Activated CD4-positive, CD25-positive, alpha-beta regulatory T cell treated with anti-CD3 and anti-CD28 coated beads, Interleukin-2, amount 50 U/mL, for 72 hours (primary cell): ENCODE data around the gene EARS2.
"Not testable (repeated sequence)": the region's sequence is repeated elsewhere in the genome, so short reads cannot be mapped to it uniquely, and the experiment has no call there.

Source experiments
- DNase-seq: peaks from one replicate; pipeline ENCODE4 v3.0.0; 2021

EARS2 gene

DNA sequence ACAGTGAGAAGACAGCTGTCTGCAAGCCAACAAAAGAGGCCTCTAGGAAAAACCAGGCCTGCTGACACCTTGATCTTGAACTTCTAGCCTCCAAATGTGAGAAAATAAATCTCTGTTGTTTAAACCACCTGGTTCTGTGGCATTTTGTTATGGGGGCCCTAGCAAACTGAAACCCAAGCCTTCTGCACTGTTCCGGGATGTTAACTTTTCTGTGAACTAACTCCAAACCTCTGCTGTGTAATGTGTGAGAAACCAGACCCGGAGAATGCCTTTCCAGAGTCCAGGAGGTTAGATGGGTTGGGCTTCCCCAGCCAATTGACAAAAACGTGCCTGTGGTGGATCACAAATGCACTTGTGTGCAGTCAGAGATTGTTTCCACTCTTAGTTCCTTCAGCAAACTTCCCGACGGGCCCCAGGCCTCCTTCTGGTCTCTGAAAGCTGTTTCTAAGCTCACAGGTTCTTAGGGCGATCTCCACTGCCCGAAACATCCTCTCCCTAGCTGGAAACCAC is 33.2 kb downstream of the EARS2 start:
- DNase-seq, result no peak

DNA sequence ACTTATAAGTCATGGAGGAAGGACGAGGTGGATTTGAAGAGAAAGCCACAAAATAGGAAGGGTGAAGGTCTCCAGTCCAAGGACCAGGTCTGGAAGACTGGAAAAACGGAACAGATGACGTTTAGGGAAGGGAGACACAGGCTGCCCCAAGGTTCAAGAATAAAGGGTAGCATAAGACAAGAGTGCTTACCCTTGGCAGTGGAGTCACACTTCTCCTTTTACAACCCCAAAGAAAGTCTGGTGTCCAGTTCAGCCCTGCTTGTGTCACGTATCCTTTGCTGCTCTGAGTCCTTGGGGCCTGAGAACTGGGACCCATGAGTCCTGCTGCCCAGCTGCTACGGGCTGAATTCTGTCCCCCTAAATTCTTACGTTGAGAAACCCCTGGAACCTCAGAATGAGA is 33.8 kb downstream of the EARS2 start:
- DNase-seq, result no peak

DNA sequence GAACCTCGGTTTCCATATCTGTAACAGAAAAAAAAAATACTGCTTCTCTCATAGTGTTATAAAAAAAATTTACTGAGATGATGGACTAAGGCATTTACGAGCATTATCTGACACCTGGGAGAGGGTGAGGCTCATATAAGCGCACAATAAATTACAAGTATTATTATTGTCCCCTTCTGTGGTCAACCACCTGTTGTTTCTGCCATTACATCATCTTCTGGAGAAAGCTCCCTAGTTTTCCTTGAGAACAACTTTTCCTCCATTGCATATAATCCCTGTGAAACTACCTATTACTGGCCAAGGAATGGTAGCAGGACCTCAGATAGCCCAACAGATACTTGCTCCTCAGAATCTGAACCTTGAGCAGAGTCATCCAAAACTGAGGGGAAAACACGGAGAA is 35.2 kb downstream of the EARS2 start:
- no peak for DNase-seq

DNA sequence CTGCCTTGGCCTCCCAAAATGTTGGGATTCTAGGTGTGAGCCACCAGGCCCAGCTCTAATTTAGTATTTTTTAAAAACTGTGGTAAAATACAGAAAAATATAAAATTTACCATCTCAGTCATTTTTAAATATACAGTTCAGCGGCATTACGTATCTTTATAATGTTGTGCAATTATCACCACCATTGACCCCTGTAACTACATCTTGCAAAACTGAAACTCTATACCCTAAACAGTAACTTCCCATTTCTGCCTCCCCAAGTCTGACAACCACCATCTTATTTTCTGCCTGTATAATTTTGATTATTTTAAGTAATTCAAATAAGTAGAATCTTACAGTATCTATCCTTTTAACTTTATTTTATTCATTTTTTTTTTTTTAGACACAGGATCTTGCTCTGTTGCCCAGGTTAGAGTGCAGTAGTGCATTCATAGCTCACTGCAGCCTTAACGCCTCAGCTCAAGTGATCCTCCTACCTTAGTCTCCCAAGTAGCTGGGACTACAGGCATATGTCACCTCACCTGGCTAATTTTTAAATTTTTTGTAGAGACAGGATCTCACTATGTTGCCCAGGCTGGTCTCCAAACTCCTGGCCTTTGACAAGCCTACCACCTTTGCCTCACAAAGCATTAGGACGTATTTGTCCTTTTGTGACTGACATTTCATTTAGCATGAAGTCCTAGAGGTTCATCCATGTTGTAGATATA is 36.0 kb downstream of the EARS2 start:
- DNase-seq, result no peak

DNA sequence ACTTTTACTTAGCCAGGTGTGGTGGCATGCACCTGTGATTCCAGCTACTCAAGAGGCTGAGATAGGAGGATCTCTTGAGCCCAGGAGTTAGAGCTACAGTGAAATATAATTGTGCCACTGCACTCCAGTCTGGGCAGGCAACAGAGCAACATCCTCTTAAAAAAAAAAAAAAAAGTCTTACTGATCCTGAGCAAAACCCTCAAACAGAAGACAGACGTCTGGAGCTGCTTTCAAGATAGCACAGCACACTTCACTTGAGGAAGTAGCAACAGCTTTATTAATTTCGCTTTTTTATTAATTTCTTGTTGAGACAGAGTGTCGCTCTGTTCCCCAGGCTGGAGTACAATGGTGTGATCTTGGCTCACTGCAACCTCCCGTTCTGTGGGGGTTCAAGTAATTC is 36.6 kb downstream of the EARS2 start:
- no peak for DNase-seq

DNA sequence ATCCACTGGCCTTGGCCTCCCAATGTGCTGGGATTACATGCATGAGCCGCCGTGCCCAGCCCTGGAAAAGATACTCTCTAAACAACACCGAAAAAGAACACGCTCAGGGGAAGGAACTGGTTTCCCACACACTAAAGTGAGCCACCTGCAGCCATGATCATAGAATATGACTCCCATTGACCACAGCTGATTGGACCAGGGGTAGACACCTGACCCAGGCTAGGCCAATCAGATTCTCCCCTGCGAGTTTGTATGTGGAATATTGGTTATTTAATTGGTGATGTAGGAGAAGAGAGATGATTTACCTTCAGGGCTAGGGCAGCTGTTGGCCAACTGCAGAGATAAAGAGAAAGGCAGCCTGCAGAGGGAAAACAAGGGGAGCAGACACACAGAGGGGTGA is 37.9 kb downstream of the EARS2 start:
- no peak for DNase-seq

DNA sequence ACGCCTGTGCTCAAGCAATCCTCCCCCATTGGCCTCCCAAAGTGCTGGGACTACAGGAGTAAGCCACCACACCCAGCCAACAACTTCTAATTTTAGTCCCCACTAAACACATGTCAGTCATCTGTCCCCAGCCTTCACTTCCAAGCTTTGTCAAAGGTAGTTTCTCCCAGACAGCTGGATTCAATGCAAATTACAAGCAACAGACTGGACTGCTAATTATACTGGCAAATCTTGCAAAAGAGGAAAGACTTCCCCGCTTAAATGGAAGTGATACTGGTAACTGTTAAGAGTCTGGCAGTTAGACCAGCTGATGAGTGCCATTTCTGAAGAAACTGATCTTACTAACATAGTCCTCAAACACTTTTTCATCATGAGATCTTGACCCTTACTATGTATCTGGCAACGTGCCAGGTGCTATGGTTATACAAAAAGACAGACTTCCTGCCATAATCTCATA is 38.7 kb downstream of the EARS2 start:
- no peak for DNase-seq

DNA sequence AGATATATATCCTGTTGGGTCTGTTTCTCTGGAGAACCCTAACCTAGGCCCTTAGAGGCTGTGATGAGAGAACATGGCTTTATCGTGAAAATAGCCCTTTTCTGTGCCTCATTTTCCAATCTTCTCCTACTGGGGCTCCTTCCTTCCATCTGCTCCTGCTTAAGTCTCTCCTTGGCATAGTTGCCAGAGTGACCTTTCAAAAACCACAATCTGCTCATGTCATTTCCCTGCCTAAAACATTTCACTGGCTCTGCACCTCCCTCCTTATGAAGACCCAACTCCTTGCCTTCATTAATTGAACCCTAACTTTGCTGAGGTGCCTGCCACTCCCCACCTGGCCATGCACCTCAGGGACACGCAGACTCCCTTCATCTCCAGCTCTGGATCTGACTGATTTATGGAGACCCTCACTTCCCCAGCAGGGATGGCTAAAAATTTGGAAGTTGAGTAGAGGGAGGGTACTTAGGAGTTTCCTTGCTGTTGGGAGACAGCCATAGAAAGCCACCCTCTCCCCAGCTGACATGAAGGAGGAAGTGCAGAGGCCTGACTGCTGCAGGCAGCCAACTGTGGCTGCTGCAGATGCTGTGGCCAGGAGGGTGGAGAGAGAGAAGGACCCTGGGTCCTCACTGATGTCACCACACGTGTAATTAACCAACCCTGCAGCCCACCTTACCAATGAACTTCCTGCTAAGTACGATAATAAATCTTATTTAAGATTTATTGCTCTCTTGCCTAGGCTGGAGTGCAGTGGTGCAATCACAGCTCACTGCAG is 40.6 kb downstream of the EARS2 start:
- DNase-seq, result no peak

DNA sequence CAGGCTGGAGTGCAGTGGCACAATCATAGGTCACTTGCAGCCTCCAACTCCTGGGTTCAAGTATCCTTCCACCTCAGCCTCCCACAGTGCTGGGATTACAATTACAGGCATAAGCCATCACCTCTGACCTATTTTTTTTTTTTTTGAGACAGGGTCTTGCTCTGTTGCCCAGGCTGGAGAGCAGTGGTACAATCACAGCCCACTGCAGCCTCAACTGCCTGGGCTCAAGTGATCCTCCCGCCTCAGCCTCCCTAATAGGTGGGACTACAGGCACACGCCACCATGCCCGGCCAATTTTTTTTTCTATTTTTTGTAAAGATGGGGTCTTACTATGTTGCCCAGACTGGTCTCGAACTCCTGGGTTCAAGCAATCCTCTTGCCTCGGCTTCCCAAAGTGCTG is 41.3 kb downstream of the EARS2 start:
- no peak for DNase-seq

DNA sequence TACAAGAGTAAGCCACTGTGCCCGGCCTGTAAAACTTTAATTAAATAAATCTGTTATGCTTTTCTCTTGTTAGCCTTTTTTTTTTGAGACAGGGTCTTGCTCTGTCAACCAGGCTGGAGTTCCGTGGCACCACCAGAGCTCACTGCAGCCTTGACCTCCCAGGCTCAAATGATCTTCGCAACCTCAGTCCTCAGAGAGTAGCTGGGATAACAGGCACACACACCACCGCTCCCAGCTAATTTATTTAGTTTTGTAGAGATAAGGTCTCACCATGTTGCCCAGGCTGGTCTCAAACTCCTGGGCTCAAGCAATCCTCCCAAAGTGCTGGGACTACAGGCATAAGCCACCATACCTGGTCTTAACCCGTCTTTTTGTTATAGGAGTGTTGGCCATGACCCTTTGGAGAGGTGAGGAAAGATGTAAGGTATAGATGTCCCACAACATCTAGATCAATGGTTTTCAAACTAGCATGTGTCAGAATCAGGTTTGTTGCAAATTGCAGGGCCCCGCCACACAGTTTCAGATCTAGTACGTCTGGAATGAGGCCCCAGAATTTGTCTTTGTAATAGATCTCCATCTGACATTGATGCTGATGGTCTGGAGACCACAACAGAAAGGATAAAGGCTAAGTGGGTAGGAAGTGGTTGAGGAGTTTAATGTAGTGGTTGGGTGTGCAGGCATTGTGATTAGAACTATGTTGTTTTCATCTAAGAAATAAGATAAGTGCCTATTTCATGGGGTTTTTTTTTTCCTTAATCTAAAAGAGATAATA is 42.6 kb downstream of the EARS2 start:
- DNase-seq, result no peak

DNA sequence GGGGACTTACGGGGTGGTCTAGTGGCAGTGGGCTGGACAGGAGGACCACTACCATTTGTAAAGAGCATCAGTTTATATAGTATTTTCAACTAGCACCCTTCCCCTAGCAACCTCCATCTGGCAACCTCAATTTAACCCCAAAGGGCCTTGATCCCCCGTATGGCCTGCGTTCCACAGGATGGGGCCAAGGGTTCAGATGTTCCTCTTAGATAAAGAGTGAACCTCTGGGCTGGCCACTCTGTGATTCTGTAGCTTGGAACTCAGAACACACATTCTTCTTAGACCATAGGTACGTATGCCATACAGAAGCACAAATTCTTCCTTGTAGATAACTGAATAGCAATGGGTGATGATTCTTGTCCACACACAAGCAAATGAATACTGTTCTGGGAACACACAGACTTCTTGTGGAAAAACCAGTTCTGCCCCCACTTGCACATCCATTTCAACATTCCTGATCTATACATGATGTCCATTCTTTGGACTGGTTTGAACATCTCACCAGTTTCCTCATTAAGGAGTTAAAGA is 44.9 kb downstream of the EARS2 start:
- DNase-seq, result no peak

DNA sequence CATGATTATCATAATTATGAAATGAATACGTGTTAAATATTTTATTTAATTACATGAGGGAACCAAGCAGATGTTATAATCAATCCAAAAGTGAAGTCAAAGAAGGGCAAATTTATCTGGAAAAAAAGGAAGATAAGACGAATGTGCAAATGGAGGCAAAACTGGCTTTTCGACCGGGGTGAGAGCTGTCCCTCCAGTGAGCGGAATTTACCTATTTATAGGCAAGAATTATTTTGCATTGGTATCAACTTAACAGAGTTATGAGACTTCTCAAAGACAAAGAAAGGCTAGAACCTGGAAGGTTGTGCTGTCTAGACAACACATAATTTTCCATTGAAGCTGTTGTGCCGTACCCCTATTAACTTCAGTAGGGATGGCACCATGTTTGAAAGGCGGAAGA is 45.4 kb downstream of the EARS2 start:
- DNase-seq, result no peak

DNA sequence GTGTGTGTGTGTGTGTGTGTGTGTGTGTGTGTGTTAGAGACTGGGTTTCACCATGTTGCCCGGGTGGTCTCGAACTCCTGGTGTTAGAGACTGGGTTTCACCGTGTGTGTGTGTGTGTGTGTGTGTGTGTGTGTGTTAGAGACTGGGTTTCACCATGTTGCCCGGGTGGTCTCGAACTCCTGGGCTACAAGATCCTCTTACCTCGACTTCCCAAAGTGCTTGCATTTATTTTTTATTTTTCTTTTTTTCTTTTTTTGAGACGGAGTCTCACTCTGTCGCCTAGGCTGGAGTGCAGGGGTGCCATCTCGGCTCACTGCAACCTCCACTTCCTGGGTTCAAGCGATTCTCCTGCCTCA is 46.3 kb downstream of the EARS2 start:
- DNase-seq, result not testable (repeated sequence)

DNA sequence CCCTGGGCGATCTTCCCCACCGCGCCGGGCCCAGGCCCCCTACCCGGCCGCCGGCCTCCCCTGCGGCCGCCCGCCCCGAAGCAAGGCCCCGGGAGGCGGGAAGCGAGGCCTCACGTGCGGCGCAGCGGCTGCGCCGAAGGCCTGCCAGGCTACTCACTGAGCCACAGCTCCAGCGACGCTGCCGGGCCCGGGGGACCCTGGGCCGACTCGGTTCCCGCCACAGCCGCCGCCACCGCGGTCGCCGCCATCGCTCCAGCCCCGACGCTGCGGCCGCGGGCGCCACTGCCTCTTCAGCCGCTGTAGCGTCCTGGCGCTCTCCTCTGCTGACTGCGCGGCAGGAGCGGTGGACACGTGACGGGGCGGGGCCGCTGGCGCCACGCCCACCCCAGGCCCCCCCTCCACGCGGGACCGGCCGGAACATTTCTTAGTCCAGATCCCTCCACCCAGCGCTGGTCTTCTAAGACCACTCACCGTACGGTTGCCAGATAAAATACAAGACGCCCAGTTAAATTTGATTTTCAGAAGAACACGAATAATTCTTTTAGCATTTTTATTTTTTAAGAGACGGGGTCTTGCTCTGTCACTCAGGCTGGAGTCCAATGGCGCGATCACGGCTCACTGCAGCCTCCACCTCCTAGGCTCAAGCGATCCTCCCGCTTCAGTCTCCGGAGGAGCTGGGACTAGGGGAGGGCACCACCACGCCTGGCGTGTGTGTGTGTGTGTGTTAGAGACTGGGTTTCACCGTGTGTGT is 46.8 kb downstream of the EARS2 start, which contains the start of gene GGA2:
TSS of gene GGA2 (minus strand) at position 331 of the 751 bp plus-strand sequence. CDS start at position 248, 83 bp downstream.
- peak; percentile 84 for DNase-seq

DNA sequence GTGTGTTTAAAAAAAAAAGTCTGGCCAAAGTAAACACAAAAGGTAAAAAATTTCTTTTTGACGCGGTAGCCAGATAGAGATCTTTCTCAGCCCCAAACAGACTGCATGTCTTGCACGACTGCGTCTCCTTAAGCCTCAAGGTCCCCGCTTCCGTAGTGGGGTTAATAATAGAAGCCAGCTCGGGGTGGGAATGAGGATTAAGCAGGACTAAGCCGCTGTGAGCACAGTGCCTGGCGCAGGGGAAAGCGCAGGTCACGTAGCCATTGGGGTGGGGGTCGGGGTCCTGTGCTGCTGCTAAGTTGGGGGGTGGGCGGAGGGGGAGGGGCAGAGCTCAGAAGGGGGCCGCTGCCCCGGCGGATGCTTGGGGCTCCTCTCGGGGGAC is 47.4 kb downstream of the EARS2 start:
- no peak for DNase-seq

DNA sequence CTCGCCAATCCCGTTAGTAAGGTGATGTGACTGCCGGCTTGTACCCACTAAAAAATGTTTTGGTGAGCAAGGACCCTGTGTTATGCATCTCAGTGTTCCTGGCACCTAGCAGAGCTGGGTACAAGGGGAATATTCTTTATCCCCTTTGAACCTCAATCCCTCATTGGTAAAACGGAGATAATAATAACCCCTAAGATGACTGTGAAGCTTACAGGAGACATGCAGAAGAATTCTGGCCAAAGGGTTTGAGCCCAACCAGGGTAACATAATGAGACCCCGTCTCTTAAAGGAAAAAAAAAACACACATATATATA is 47.8 kb downstream of the EARS2 start:
- no peak for DNase-seq

DNA sequence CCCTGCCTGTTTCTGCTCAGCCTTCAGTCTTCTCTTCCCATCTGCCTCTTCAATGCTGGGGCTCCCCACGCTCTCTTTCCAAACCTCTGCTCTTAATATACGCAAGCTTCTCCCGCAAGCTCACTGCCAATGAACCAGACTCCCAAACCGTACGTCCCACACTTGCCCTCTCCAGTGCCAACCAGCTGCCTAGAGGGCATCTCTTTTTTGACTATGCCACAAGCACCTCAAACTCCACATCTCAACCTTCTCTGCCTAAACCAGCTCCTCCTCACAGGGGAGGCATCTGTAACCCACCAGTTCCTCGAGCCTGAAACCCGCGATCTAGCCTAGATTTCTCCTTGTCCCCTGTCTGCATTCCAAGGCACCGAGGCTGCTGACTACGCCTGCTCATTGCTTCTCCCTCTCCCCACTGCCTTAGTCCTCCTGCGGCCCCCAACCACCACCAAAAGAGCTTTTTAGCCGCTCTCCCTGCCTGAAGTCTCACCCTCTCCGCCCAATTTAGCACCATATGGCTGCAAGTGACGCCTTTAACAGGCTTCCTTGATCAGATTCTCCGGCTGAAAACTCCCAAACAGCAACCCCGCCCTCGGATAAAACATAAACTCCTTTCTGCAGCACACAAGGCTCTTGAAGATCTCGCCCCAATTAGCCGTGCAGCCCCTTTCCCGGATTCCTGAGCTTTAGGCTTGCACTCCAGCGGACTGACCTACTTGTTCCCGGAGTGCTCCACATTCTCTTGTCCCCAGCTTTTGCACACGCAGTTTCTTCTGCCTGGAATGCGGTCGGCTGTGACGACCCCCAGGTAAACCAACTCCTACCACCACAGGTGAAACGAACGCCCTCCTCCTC is 48.3 kb downstream of the EARS2 start:
- DNase-seq, result no peak

DNA sequence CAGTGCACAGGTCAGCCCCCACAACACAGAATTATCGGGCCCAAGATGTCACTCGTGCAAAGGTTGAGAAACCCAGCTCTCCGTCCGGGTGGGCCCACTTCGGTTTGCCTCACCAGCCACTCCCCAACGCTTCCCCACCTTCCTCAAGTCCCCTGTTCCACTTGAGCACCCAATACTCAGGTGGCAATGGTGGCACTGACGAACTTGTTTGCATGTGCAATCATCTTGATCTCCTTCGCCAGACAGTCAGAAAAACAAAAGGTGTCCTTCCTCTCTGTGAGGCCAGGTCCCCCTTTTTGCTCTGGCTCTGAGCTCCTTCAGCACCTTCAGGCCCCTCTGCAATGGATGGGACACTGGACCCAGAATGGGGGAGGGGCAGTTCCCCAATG is 50.5 kb downstream of the EARS2 start:
- DNase-seq, result no peak

DNA sequence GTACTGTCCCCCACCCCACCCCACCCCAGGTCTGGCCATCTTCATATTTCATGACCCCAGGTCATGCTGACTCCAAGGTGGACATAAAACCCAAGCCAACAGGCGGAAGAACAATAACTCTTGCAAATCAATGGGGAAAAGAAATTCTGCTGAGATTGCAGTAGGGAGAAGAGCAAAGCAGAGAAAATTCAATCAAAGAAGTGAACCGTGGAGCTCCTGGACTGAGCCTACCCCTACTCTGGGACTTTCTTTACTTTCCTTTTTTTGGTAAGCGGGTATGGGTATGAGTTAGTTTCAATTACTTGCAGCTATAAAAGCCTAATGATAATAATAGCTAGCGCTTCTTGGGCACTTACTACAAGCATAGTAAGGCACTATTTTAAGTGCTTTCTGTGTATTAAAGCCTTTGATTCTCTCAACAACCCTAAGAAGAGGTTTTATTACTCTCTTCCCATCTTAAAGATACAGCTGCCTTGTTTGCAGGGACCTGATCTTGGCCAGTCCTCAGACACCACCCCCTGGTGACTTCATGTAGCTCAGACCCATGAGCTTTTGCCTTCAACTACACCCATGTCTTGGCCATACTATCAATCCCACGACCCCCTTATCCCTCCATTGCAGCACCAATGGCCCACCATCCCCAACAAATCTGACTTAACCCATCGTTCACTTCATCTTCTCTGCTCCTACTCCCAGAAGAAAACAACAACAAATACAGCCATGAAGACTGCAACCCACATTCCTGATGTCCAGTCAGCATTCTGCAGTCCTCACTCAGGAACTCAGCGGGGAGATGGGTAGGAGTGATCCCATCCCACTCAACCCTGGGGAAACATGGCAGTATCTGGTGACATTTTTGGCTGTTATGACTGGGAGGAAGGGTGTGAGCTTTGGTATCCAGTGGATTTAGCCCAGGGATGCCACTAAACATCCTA is 51.2 kb downstream of the EARS2 start:
- no peak for DNase-seq

DNA sequence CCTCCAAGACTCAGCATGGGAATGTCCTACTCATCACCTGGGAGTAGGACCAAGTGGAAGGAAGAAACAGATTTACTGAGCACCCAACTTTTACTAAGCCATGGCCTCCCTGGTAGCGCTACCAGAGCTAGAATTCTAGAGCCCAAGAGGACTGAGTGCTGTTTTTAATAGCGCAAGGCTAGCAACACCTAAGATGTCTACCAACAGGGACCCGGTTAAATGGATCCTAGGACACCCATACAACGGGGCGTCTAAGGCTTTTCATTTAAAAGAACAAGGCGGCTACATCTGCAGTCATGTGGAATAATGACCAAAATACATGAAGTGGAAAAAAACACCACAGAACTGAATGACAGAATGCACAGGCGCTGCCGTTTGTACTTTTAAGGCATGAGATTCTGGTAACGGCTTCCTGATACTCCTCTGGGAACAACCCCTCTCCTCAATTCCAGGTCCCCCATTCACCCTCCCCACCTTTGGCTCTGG is 51.9 kb downstream of the EARS2 start:
- no peak for DNase-seq
